ENCODE results near the gene POR. TPM values are rescaled to one million over a fixed set of nuclear protein-coding genes. Genes with fewer than 3 reads are reported as not detected.
A peak's percentile ranks its signal among the peaks of the same experiment; 100 is the strongest.
"Not testable (repeated sequence)": the region's sequence is repeated elsewhere in the genome, so short reads cannot be mapped to it uniquely, and the experiment has no call there.

The POR gene
- polyA plus RNA-seq, 1 of the 3 experiments (the other 2 are of a cell fraction): 68.7 TPM

- H3K4me1 ChIP-seq (ENCODE audit: control insufficient read depth in 1 of 2, insufficient read depth in 2 of 2, low read depth in 1 of 2, low read length in 1 of 2): no peaks in the 10 kb centered on the region
- H3K36me3 ChIP-seq (replicated peaks in 1 of 2; ENCODE audit: control insufficient read depth in 1 of 2, insufficient read depth in 2 of 2, low read length in 1 of 2): peaks cover 24 to 32% of the 10 kb centered on the region in 2 experiments
- no peaks in the 10 kb centered on the region for H3K79me2 ChIP-seq (ENCODE audit: insufficient read depth)
- H3K4me3 ChIP-seq (ENCODE audit: low read depth in 2 of 2, low read length in 1 of 2): no peak overlapping the region
- DNase-seq: no peak
- TF ChIP-seq EP300 (IDR thresholded peaks at IDR 0.05; ENCODE audit: borderline replicate concordance in 1 of 2, low read depth in 1 of 2, low read length in 1 of 2): no peak
- no peak for TF ChIP-seq FOSL2 (IDR thresholded peaks at IDR 0.05; ENCODE audit: borderline replicate concordance, low read depth)
- TF ChIP-seq PBX3 (IDR thresholded peaks at IDR 0.05): 0 out of 2 replicates have a peak, but pooled peaks have one; percentile 3
- H3K27ac ChIP-seq (ENCODE audit: low read depth in 2 of 2, low read length in 1 of 2): no peak overlapping the region
- H3K9me3 ChIP-seq: no peaks in the 10 kb centered on the region
- H3K9me2 ChIP-seq: no peaks in the 10 kb centered on the region
- ChIA-PET POLR2A (interaction anchor here (0.9 to 1.5 kb wide), 3 partner anchors 10 to 158 kb away, joined by 3 to 4 read pairs (median 3); partner anchors contain the start of genes MDH2 and STYXL1), CTCF (interaction anchor here (1.1 to 2.1 kb wide), 2 partner anchors 23 to 83 kb away, joined by 4 to 5 read pairs; no protein-coding TSS in a partner anchor)
- 90% methylated on average over 11 of the region's 11 CpGs for WGBS (ENCODE audit: low lambda C conversion rate)
- H4K20me1 ChIP-seq (ENCODE audit: insufficient read depth): no peaks in the 10 kb centered on the region
- H3F3A ChIP-seq (replicated peaks; ENCODE audit: insufficient read depth): no peaks in the 10 kb centered on the region
- H3K27me3 ChIP-seq (ENCODE audit: insufficient read depth): no peaks in the 10 kb centered on the region
- H2AFZ ChIP-seq (ENCODE audit: low read depth): no peak overlapping the region
- H3K9ac ChIP-seq: no peak overlapping the region
- H3K4me2 ChIP-seq: no peak overlapping the region
Measured at GRCh38 chr7:75889826-75890225, 25.1 kb upstream of the POR start.

DNA sequence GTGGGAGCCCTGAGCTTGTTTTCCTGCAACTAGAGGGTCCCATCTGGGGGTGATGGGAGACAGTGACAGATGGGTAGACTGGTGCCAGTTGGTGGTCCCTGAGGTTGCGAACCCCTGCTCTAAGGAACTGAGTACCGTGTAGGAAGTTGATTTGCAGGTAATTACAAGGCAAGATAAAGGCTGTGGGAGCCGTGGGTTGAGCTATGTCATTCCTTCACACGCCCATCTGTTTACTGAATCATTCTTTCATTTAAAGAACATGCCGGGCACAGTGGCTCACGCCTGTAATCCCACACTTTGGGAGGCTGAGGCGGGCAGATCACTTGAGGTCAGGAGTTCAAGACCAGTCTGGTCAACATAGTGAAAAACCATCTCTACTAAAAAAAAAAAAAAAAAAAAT, 23.7 kb upstream of the POR start:
- H3F3A ChIP-seq (replicated peaks; ENCODE audit: insufficient read depth); H3K9me2 ChIP-seq; H3K79me2 ChIP-seq (ENCODE audit: insufficient read depth); H3K4me2 ChIP-seq; H3K9ac ChIP-seq; H3K4me3 ChIP-seq (ENCODE audit: low read depth in 2 of 2, low read length in 1 of 2); H3K4me1 ChIP-seq (ENCODE audit: control insufficient read depth in 1 of 2, insufficient read depth in 2 of 2, low read depth in 1 of 2, low read length in 1 of 2); H3K27ac ChIP-seq (ENCODE audit: low read depth in 2 of 2, low read length in 1 of 2); H3K9me3 ChIP-seq; DNase-seq; H4K20me1 ChIP-seq (ENCODE audit: insufficient read depth); H3K27me3 ChIP-seq (ENCODE audit: insufficient read depth); H2AFZ ChIP-seq (ENCODE audit: low read depth): not testable (repeated sequence)
- CTCF ChIA-PET: interaction anchor here (1.0 to 2.2 kb wide), 3 partner anchors 20 to 129 kb away, joined by 4 to 13 read pairs (median 4); no protein-coding TSS in a partner anchor
- 88% methylated on average over 7 of the region's 7 CpGs for WGBS (ENCODE audit: low lambda C conversion rate)
- POLR2A ChIA-PET: interaction anchor here (1.1 to 1.2 kb wide), 3 partner anchors 11 to 75 kb away, joined by 3 to 4 read pairs (median 3); no protein-coding TSS in a partner anchor
- H3K36me3 ChIP-seq (replicated peaks in 1 of 2; ENCODE audit: control insufficient read depth in 1 of 2, insufficient read depth in 2 of 2, low read length in 1 of 2): peaks cover 12 to 21% of the 10 kb centered on the region in 2 experiments

- H3K9me2 ChIP-seq: no peaks in the 10 kb centered on the region
- no peaks in the 10 kb centered on the region for H3K4me1 ChIP-seq (ENCODE audit: control insufficient read depth in 1 of 2, insufficient read depth in 2 of 2, low read depth in 1 of 2, low read length in 1 of 2)
- no peaks in the 10 kb centered on the region for H4K20me1 ChIP-seq (ENCODE audit: insufficient read depth)
- ChIA-PET POLR2A (interaction anchor here (1.2 kb wide), 2 partner anchors 10 to 74 kb away, joined by 3 to 4 read pairs; no protein-coding TSS in a partner anchor), CTCF (interaction anchor here (1.0 to 2.2 kb wide), 3 partner anchors 19 to 128 kb away, joined by 4 to 13 read pairs (median 4); no protein-coding TSS in a partner anchor)
- no peak overlapping the region for H2AFZ ChIP-seq (ENCODE audit: low read depth)
- no peak overlapping the region for H3K4me3 ChIP-seq (ENCODE audit: low read depth in 2 of 2, low read length in 1 of 2)
- H3K9me3 ChIP-seq: no peaks in the 10 kb centered on the region
- H3K4me2 ChIP-seq: no peak overlapping the region
- H3F3A ChIP-seq (replicated peaks; ENCODE audit: insufficient read depth): no peaks in the 10 kb centered on the region
- no peaks in the 10 kb centered on the region for H3K79me2 ChIP-seq (ENCODE audit: insufficient read depth)
- DNase-seq: no peak
- no peak overlapping the region for H3K27ac ChIP-seq (ENCODE audit: low read depth in 2 of 2, low read length in 1 of 2)
- H3K9ac ChIP-seq: no peak overlapping the region
- TF ChIP-seq, protein P1, sequence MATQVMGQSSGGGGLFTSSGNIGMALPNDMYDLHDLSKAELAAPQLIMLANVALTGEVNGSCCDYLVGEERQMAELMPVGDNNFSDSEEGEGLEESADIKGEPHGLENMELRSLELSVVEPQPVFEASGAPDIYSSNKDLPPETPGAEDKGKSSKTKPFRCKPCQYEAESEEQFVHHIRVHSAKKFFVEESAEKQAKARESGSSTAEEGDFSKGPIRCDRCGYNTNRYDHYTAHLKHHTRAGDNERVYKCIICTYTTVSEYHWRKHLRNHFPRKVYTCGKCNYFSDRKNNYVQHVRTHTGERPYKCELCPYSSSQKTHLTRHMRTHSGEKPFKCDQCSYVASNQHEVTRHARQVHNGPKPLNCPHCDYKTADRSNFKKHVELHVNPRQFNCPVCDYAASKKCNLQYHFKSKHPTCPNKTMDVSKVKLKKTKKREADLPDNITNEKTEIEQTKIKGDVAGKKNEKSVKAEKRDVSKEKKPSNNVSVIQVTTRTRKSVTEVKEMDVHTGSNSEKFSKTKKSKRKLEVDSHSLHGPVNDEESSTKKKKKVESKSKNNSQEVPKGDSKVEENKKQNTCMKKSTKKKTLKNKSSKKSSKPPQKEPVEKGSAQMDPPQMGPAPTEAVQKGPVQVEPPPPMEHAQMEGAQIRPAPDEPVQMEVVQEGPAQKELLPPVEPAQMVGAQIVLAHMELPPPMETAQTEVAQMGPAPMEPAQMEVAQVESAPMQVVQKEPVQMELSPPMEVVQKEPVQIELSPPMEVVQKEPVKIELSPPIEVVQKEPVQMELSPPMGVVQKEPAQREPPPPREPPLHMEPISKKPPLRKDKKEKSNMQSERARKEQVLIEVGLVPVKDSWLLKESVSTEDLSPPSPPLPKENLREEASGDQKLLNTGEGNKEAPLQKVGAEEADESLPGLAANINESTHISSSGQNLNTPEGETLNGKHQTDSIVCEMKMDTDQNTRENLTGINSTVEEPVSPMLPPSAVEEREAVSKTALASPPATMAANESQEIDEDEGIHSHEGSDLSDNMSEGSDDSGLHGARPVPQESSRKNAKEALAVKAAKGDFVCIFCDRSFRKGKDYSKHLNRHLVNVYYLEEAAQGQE (IDR thresholded peaks at IDR 0.05; ENCODE audit: low read depth, low read length): no peak
- TF ChIP-seq ELF1 (IDR thresholded peaks at IDR 0.05) (no peak), TEAD4 (IDR thresholded peaks at IDR 0.05; ENCODE audit: borderline replicate concordance, insufficient read depth) (no peak), YY1 (IDR thresholded peaks at IDR 0.05; ENCODE audit: low read depth) (no peak), FOSL2 (IDR thresholded peaks at IDR 0.05; ENCODE audit: borderline replicate concordance, low read depth) (no peak), RCOR1 (IDR thresholded peaks at IDR 0.05; ENCODE audit: low read length) (no peak), MAX (IDR thresholded peaks at IDR 0.05; ENCODE audit: low read depth) (no peak), JUND (IDR thresholded peaks at IDR 0.05) (no peak)
- 95% methylated on average over 7 of the region's 7 CpGs for WGBS (ENCODE audit: low lambda C conversion rate)
- no peaks in the 10 kb centered on the region for H3K27me3 ChIP-seq (ENCODE audit: insufficient read depth)
- H3K36me3 ChIP-seq (replicated peaks in 1 of 2; ENCODE audit: control insufficient read depth in 1 of 2, insufficient read depth in 2 of 2, low read length in 1 of 2): peaks cover 11 to 14% of the 10 kb centered on the region in 2 experiments
Measured at GRCh38 chr7:75891815-75892411, 23.0 kb upstream of the POR start.
